Small intestine (tissue), 16 donors: Measurements from ENCODE around the gene ANKLE2. TPM values are rescaled to one million over a fixed set of nuclear protein-coding genes. Genes with fewer than 3 reads are reported as not detected.
A peak's percentile ranks its signal among the peaks of the same experiment; 100 is the strongest.
"Not testable (repeated sequence)": the region's sequence is repeated elsewhere in the genome, so short reads cannot be mapped to it uniquely, and the experiment has no call there.

ENCODE experiments used
- DNase-seq, 2 donors: peaks; one replicate each; pipeline versions ENCODE4 v3.0.0 to v3.0.0-alpha.2; 2013
- FAIRE-seq: peaks from 2 replicates; lab custom pipeline; 2012; peaks lifted over from hg19 to GRCh38; lab: Jason Lieb, UNC
- H3K27ac ChIP-seq, 3 donors: one replicate each; pipeline ENCODE4 v1.5.1; 2013; ENCODE audit warnings: low read length in 2 of 3, mild to moderate bottlenecking in 2 of 3, control low read depth in 1 of 3, inconsistent platforms in 1 of 3, low read depth in 1 of 3, moderate library complexity in 1 of 3
- H3K27me3 ChIP-seq, 3 donors: one replicate each; pipeline ENCODE4 v1.6.1; 2013; ENCODE audit warnings: low read length in 3 of 3, inconsistent platforms in 1 of 3; ENCODE audit not compliant: control insufficient read depth in 3 of 3, insufficient read depth in 3 of 3
- H3K36me3 ChIP-seq, 3 donors: one replicate each; pipeline ENCODE4 v1.6.1; 2013; ENCODE audit warnings: low read length in 3 of 3, inconsistent platforms in 1 of 3, low read depth in 1 of 3, mild to moderate bottlenecking in 1 of 3, moderate library complexity in 1 of 3; ENCODE audit not compliant: control insufficient read depth in 3 of 3, insufficient read depth in 2 of 3
- H3K4me1 ChIP-seq, 3 donors: one replicate each; pipeline ENCODE4 v1.6.1; 2013; ENCODE audit warnings: low read length in 2 of 3, inconsistent platforms in 1 of 3, low read depth in 1 of 3, mild to moderate bottlenecking in 1 of 3, moderate library complexity in 1 of 3; ENCODE audit not compliant: control insufficient read depth in 3 of 3, insufficient read depth in 2 of 3
- H3K4me3 ChIP-seq, 3 donors: one replicate each; pipeline ENCODE4 v1.5.1; 2013; ENCODE audit warnings: low read length in 3 of 3, control low read depth in 1 of 3, inconsistent platforms in 1 of 3, low read depth in 1 of 3, mild to moderate bottlenecking in 1 of 3, moderate library complexity in 1 of 3
- H3K9me3 ChIP-seq, 2 donors: one replicate each; pipeline ENCODE4 v1.6.1; 2013; ENCODE audit warnings: low read depth in 1 of 2, low read length in 1 of 2; ENCODE audit not compliant: control insufficient read depth in 2 of 2, insufficient read depth in 1 of 2
- WGBS, 3 donors: extraction: QIAGEN DNeasy Blood & Tissue Kit; methylation state at CpG; one replicate each; pipeline ENCODE4 v1.1.7; 2013; 5-methylcytosine and 5-hydroxymethylcytosine counted together
- long read RNA-seq, 10 donors: transcript quantifications; one replicate each; lab custom pipeline, GENCODE V29; 2026
- polyA plus RNA-seq, 4 donors: library from polyadenylated mRNA; stranded (reverse) in 3 of 4; unstranded in 1 of 4; fragments of 200-250 nt in 3 of 4; fragments of 120-200 nt in 1 of 4; gene quantifications; one replicate each; pipeline versions ENCODE4 v1.2.1 to v1.2.3, GENCODE V29; 2013
- donor health status: healthy with polysubstance abuse.
- donor health status: control.
- donor health status: control.
- donor health status: Bipolar disorder and iron deficiency.
- donor health status: healthy.

Gene ANKLE2
- polyA plus RNA-seq: 10 to 100 TPM; 22.2 to 49.9 (median 39.0) TPM
- long read RNA-seq, donor 1, full-length matches to known transcripts: 15 of 30 reads
- long read RNA-seq, donor 1, partial matches to known transcripts: 15 of 30 reads
- long read RNA-seq, donor 1, other reads (novel, unspliced or antisense): 0 of 30 reads
- long read RNA-seq, donor 2, full-length matches to known transcripts: 5 of 5 reads
- long read RNA-seq, donor 2, partial matches to known transcripts: 0 of 5 reads
- long read RNA-seq, donor 2, other reads (novel, unspliced or antisense): 0 of 5 reads
- long read RNA-seq, donor 3, full-length matches to known transcripts: 9 of 28 reads
- long read RNA-seq, donor 3, partial matches to known transcripts: 19 of 28 reads
- long read RNA-seq, donor 3, other reads (novel, unspliced or antisense): 0 of 28 reads
- long read RNA-seq, donor 4: 0 reads
- long read RNA-seq, donor 5, partial matches to known transcripts: 0 of 2 reads
- long read RNA-seq, donor 5, other reads (novel, unspliced or antisense): 0 of 2 reads
- long read RNA-seq, donor 6, full-length matches to known transcripts: 7 of 7 reads
- long read RNA-seq, donor 6, partial matches to known transcripts: 0 of 7 reads
- long read RNA-seq, donor 6, other reads (novel, unspliced or antisense): 0 of 7 reads
- long read RNA-seq, donor 7: 0 reads
- long read RNA-seq, donor 8: 0 reads
- long read RNA-seq, donor 9, partial matches to known transcripts: 0 of 2 reads
- long read RNA-seq, donor 9, other reads (novel, unspliced or antisense): 0 of 2 reads
- long read RNA-seq, donor 10, full-length matches to known transcripts: 5 of 10 reads
- long read RNA-seq, donor 10, partial matches to known transcripts: 5 of 10 reads
- long read RNA-seq, donor 10, other reads (novel, unspliced or antisense): 0 of 10 reads

GRCh38 chr12:132761032-132761920 lies at the start of gene ANKLE2:
ANKLE2 (minus strand) TSS chr12:132761832; CDS start chr12:132761798, 34 bp downstream.
- DNase-seq (peak; percentile 55 to 78), FAIRE-seq (no peak)
- Histone ChIP-seq H3K36me3 (peaks cover 0 to 30% (median 3%) of the 10 kb centered on the region in 3 donors), H3K4me1 (peaks cover 0 to 6% (median 0%) of the 10 kb centered on the region in 3 donors), H3K27me3 (no peaks in the 10 kb centered on the region), H3K9me3 (no peaks in the 10 kb centered on the region), H3K4me3 (peak within 1 kb of the TSS; percentile 82 to 99 (median 86)), H3K27ac (peak within 1 kb of the TSS; percentile 89 to 99 (median 94))
- WGBS, 3 donors: 0 to 1% (median 1%) methylated on average over 50 to 97 of the region's 97 CpGs

- H3K4me1 ChIP-seq, H3K27ac ChIP-seq, FAIRE-seq, H3K9me3 ChIP-seq, H3K27me3 ChIP-seq, DNase-seq, H3K4me3 ChIP-seq: not testable (repeated sequence)
- peaks cover 15 to 80% (median 27%) of the 10 kb centered on the region in 3 donors for H3K36me3 ChIP-seq
- 68 to 87% (median 79%) methylated on average over 9 to 13 of the region's 13 CpGs for WGBS, 3 donors
Observed at GRCh38 chr12:132809391-132809790, 47.8 kb upstream of the ANKLE2 start.

- 86 to 87% (median 86%) methylated on average over 23 to 25 of the region's 25 CpGs for WGBS, 3 donors
- DNase-seq: no peak
- Histone ChIP-seq H3K4me3 (no peak overlapping the region), H3K4me1 (no peaks in the 10 kb centered on the region), H3K36me3 (peaks cover 20 to 84% (median 23%) of the 10 kb centered on the region in 3 donors), H3K27me3 (no peaks in the 10 kb centered on the region), H3K27ac (no peak overlapping the region), H3K9me3 (no peaks in the 10 kb centered on the region)
- FAIRE-seq: no peak
Observed at GRCh38 chr12:132807295-132808092, 45.9 kb upstream of the ANKLE2 start.

- Histone ChIP-seq H3K4me3 (no peak overlapping the region), H3K36me3 (peaks cover 19 to 84% (median 20%) of the 10 kb centered on the region in 3 donors), H3K27ac (no peak overlapping the region), H3K4me1 (no peaks in the 10 kb centered on the region), H3K9me3 (no peaks in the 10 kb centered on the region), H3K27me3 (no peaks in the 10 kb centered on the region)
- 87 to 97% (median 90%) methylated on average over 18 of the region's 18 CpGs for WGBS, 3 donors
- FAIRE-seq (no peak), DNase-seq (no peak)
Observed at GRCh38 chr12:132806857-132807256, 45.2 kb upstream of the ANKLE2 start.

- no peak overlapping the region for H3K27ac ChIP-seq
Observed at GRCh38 chr12:132804426-132804861, 42.8 kb upstream of the ANKLE2 start.

GRCh38 chr12:132803888-132804287 lies 42.3 kb upstream of the ANKLE2 start:
- no peaks in the 10 kb centered on the region for H3K9me3 ChIP-seq
- FAIRE-seq: no peak
- no peak overlapping the region for H3K4me3 ChIP-seq
- H3K27me3 ChIP-seq: no peaks in the 10 kb centered on the region
- WGBS, 3 donors: 91 to 96% (median 96%) methylated on average over 15 of the region's 15 CpGs
- H3K36me3 ChIP-seq: peaks cover 29 to 90% (median 34%) of the 10 kb centered on the region in 3 donors
- no peak overlapping the region for H3K27ac ChIP-seq
- H3K4me1 ChIP-seq: no peaks in the 10 kb centered on the region
- no peak for DNase-seq

More at GRCh38 chr12:132804426-132804861, 42.8 kb upstream of the ANKLE2 start:
- H3K4me3 ChIP-seq: no peak overlapping the region
- no peaks in the 10 kb centered on the region for H3K9me3 ChIP-seq
- H3K4me1 ChIP-seq: no peaks in the 10 kb centered on the region
- peaks cover 26 to 86% (median 31%) of the 10 kb centered on the region in 3 donors for H3K36me3 ChIP-seq
- WGBS, 3 donors: 79 to 86% (median 82%) methylated on average over 13 to 16 of the region's 16 CpGs
- DNase-seq: peak; percentile 40 to 61
- no peak for FAIRE-seq
- H3K27me3 ChIP-seq: no peaks in the 10 kb centered on the region

GRCh38 chr12:132803125-132803524 lies 41.5 kb upstream of the ANKLE2 start:
- Histone ChIP-seq H3K27ac (no peak overlapping the region), H3K4me3 (no peak overlapping the region), H3K4me1 (no peaks in the 10 kb centered on the region), H3K36me3 (peaks cover 35 to 90% (median 38%) of the 10 kb centered on the region in 3 donors), H3K27me3 (no peaks in the 10 kb centered on the region), H3K9me3 (no peaks in the 10 kb centered on the region)
- FAIRE-seq (no peak), DNase-seq (no peak)
- 96 to 97% (median 96%) methylated on average over 14 of the region's 14 CpGs for WGBS, 3 donors
